Muscle of leg (tissue), 11 donors: ENCODE data around the gene C17orf75. TPM values are rescaled to one million over a fixed set of nuclear protein-coding genes. Genes with fewer than 3 reads are reported as not detected.
A peak's percentile ranks its signal among the peaks of the same experiment; 100 is the strongest.

ENCODE experiments used
- DNase-seq: peaks from one replicate; pipeline ENCODE4 v3.0.0; 2013
- H3K27ac ChIP-seq: one replicate; pipeline ENCODE4 v1.5.1; 2013; ENCODE audit warnings: mild to moderate bottlenecking, low read length, control low read depth
- H3K27me3 ChIP-seq: one replicate; pipeline ENCODE4 v1.6.1; 2013; ENCODE audit warnings: low read length; ENCODE audit not compliant: control insufficient read depth, insufficient read depth
- H3K36me3 ChIP-seq: one replicate; pipeline ENCODE4 v1.6.1; 2013; ENCODE audit warnings: low read length; ENCODE audit not compliant: control insufficient read depth, insufficient read depth
- H3K4me1 ChIP-seq: one replicate; pipeline ENCODE4 v1.6.1; 2013; ENCODE audit warnings: low read length; ENCODE audit not compliant: control insufficient read depth, insufficient read depth
- H3K4me3 ChIP-seq: one replicate; pipeline ENCODE4 v1.5.1; 2013; ENCODE audit warnings: low read length, control low read depth
- H3K9me3 ChIP-seq: replicated peaks from 2 replicates; pipeline ENCODE4 v1.6.1; 2013; ENCODE audit warnings: low read depth, low read length; ENCODE audit not compliant: control insufficient read depth
- WGBS: methylation state at CpG from one replicate; pipeline ENCODE4 v1.1.5; 2013; ENCODE audit warnings: missing lambda C conversion rate; ENCODE audit not compliant: insufficient coverage; 5-methylcytosine and 5-hydroxymethylcytosine counted together
- polyA plus RNA-seq, 8 donors: library from polyadenylated mRNA; unstranded; fragments of 120-200 nt; gene quantifications; one replicate each; pipeline versions ENCODE4 v1.2.1 to v1.2.3, GENCODE V29; 2013; ENCODE audit warnings: inconsistent platforms in 1 of 8, low replicate concordance in 1 of 8; ENCODE audit not compliant: insufficient read length in 8 of 8, insufficient read depth in 1 of 8
- total RNA-seq: library from RNA; stranded (reverse); fragments of 120-200 nt; gene quantifications from one replicate; pipeline ENCODE4 v1.2.4, GENCODE V29; 2013

C17orf75 gene
- total and polyA plus RNA-seq, 9 donors = 13.7 to 22.3 (median 18.7) TPM

- no CpG with 5 or more reads among the region's 4 CpGs for WGBS
- no peaks in the 10 kb centered on the region for H3K27me3 ChIP-seq
- no peak for DNase-seq
- no peak overlapping the region for H3K4me3 ChIP-seq
- peaks cover 10% of the 10 kb centered on the region for H3K4me1 ChIP-seq
- no peaks in the 10 kb centered on the region for H3K36me3 ChIP-seq
- no peaks in the 10 kb centered on the region for H3K9me3 ChIP-seq
- H3K27ac ChIP-seq = no peak overlapping the region
Observed at GRCh38 chr17:32307658-32308057, 34.3 kb downstream of the C17orf75 start.

DNA sequence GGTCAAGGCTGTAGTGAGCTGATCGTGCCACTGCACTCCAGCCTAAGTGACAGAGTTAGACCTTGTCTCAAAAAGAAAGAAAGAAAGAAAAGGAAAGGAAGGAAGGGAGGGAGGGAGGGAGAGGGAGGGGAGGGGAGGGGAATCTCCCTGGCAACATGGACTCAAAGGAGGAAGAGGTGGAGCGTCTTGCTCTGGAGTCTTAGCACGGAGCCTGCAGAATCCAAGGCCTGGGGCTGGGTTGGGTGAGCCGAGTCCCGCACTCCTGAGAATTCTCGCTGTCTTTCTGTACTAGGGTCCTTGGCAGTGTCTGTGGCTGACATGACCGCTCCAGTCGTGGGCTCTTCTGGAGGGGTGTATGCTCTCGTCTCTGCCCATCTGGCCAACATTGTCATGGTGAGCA, 36.9 kb downstream of the C17orf75 start:
- 71% methylated on average over 7 of the region's 9 CpGs for WGBS

GRCh38 chr17:32303781-32304288, 38.1 kb downstream of the C17orf75 start:
- Histone ChIP-seq H3K27ac (no peak overlapping the region), H3K27me3 (no peaks in the 10 kb centered on the region), H3K4me1 (peaks cover 7% of the 10 kb centered on the region), H3K9me3 (no peaks in the 10 kb centered on the region), H3K36me3 (no peaks in the 10 kb centered on the region), H3K4me3 (no peak overlapping the region)
- WGBS = 7% methylated on average over 1 of the region's 2 CpGs
- DNase-seq = no peak

More for the DNA sequence above, 36.9 kb downstream of the C17orf75 start:
- DNase-seq = no peak
- Histone ChIP-seq H3K27me3 (no peaks in the 10 kb centered on the region), H3K4me3 (no peak overlapping the region), H3K4me1 (peaks cover 5% of the 10 kb centered on the region), H3K9me3 (no peaks in the 10 kb centered on the region), H3K36me3 (no peaks in the 10 kb centered on the region), H3K27ac (no peak overlapping the region)

DNA sequence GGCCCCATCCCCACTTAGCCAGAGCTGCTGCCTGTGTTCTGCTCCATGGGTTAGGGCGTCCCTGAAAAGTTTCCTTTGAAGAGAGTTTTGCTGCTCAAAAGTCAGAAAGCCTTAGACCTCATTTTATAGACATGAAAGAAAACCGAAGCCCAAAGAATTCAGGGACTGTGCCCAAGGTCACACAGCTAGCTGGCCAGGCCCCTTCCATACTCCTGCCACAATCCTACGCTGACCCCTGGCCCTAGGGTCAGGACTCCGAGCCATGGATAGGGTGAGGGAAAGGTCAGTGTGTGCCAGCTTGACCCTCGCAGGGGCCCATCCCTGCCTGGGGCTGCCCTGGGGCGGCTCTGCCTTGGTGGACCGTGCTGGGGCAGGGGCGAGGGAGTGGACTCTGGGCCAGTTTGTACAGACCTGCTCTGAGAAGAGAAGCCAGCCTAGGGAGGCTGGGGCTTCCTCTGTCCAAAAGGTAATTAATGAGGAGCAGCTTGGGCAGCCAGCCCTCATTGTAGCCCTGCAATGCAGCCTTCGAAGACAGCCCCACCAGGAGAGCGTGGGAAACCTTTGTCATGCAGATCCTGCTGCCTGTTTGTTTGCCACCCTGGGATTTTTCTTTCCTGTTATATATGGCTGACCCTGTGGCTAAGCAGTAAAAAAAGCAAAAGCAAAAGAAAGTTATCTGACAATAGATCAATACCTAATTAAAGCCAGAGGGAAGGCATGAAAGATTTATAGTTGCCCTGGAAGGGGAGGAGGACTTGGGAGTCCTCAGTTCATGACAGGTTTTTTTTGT, 38.9 kb downstream of the C17orf75 start:
- no peaks in the 10 kb centered on the region for H3K36me3 ChIP-seq
- H3K4me1 ChIP-seq = peaks cover 12% of the 10 kb centered on the region
- no peaks in the 10 kb centered on the region for H3K9me3 ChIP-seq
- H3K27ac ChIP-seq = no peak overlapping the region
- no peak overlapping the region for H3K4me3 ChIP-seq
- no peaks in the 10 kb centered on the region for H3K27me3 ChIP-seq
- no peak for DNase-seq
- WGBS = 50% methylated on average over 7 of the region's 10 CpGs

DNA sequence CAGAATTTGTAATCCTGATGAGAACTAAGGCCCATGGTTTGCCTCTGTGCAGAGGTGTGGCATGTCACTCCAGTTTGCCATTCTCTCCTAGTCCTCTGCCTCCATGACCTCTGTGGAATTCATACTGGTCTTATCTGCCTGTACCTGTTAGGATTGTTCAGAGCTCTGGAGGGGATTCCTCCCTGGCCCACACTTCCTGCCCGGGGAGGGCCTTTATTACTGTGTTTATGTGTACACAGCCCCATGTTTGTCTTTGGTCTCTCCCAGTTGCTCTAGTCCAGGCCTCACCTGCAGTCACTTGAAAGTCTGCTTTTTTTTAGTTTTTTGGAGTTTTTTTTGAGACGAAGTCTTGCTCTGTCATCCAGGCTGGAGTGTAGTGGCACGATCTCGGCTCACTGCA, 39.9 kb downstream of the C17orf75 start:
- Histone ChIP-seq H3K9me3 (no peaks in the 10 kb centered on the region), H3K4me1 (peaks cover 12% of the 10 kb centered on the region), H3K27me3 (no peaks in the 10 kb centered on the region), H3K27ac (no peak overlapping the region), H3K4me3 (no peak overlapping the region), H3K36me3 (no peaks in the 10 kb centered on the region)
- 67% methylated on average over 1 of the region's 4 CpGs for WGBS
- DNase-seq = no peak

- peaks cover 12% of the 10 kb centered on the region for H3K4me1 ChIP-seq
- WGBS = 62% methylated on average over 6 of the region's 7 CpGs
- H3K27ac ChIP-seq = no peak overlapping the region
- H3K4me3 ChIP-seq = no peak overlapping the region
- H3K9me3 ChIP-seq = no peaks in the 10 kb centered on the region
- no peaks in the 10 kb centered on the region for H3K27me3 ChIP-seq
- no peak for DNase-seq
- H3K36me3 ChIP-seq = no peaks in the 10 kb centered on the region
Observed at GRCh38 chr17:32299580-32300164, 42.3 kb downstream of the C17orf75 start.

DNA sequence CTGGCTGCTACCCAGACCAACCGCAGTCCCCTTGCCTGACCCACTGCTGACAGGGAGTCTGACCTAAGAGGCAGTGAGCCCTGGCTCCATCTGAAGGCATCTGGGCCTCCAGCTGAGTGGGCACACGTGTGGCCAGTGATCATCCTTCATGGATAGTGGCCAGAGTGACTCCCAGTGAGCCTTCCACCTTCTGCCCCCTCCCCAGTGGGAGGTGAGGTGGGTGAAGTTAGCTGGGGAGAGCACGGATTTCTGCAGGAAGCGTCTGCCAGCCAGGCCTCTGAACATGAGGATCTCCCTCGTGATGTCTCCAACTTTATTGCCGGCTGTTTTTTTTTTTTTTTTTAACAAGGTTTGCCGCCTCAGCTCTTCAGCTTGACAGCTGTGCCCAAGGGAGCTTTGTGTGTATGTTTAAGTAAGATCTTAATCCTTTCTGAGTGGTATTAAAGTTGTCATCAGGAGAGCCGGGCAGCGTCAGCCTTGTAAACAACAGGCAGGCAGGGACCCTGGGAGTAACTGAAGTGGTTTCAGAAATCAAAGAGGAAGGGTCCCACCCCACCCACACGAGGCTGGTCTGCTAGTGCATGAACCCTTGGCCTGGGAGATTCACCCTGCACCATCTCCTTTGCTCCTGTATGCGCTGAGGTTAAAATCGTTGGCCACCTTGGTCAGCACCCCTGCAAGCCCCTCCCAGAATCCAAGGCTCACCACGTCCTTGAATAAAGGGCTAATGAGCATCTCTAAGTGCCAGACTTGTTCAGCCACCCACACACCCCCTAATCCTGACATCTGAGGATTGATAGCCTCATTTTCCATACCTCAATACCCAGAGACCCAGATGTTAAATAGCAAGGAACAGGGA, 43.0 kb downstream of the C17orf75 start:
- no peaks in the 10 kb centered on the region for H3K36me3 ChIP-seq
- no peak overlapping the region for H3K4me3 ChIP-seq
- H3K4me1 ChIP-seq = peaks cover 10% of the 10 kb centered on the region
- DNase-seq = no peak
- no peak overlapping the region for H3K27ac ChIP-seq
- 39% methylated on average over 5 of the region's 13 CpGs for WGBS
- no peaks in the 10 kb centered on the region for H3K9me3 ChIP-seq
- H3K27me3 ChIP-seq = no peaks in the 10 kb centered on the region

DNA sequence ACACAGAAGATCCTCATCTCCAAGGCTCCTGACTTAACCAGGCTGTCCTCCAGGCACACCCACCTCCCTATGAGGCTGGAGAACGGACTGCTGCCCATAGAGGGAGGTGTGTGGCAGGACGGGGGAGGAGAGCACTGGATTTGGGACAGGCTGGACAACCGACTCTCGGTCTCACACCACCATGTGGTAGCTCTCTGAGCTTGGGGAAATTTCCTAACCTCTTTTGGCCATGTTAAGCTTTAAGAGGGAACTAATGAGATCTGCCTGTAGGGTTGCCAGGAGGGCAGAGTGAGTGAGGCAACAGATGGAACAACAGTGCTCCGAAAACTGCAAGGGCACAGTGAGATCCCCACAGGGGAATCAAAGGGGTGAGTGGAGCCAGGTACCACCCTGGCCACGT, 43.7 kb downstream of the C17orf75 start:
- H3K4me1 ChIP-seq = peaks cover 7% of the 10 kb centered on the region
- no peaks in the 10 kb centered on the region for H3K9me3 ChIP-seq
- 57% methylated on average over 2 of the region's 6 CpGs for WGBS
- no peaks in the 10 kb centered on the region for H3K27me3 ChIP-seq
- no peaks in the 10 kb centered on the region for H3K36me3 ChIP-seq
- peak; percentile 23 for DNase-seq
- no peak overlapping the region for H3K4me3 ChIP-seq
- H3K27ac ChIP-seq = no peak overlapping the region

GRCh38 chr17:32297860-32298259, 44.1 kb downstream of the C17orf75 start:
- peaks cover 7% of the 10 kb centered on the region for H3K4me1 ChIP-seq
- H3K27me3 ChIP-seq = no peaks in the 10 kb centered on the region
- no peak overlapping the region for H3K27ac ChIP-seq
- WGBS = 92% methylated on average over 4 of the region's 6 CpGs
- H3K9me3 ChIP-seq = no peaks in the 10 kb centered on the region
- no peaks in the 10 kb centered on the region for H3K36me3 ChIP-seq
- no peak overlapping the region for H3K4me3 ChIP-seq
- no peak for DNase-seq

DNA sequence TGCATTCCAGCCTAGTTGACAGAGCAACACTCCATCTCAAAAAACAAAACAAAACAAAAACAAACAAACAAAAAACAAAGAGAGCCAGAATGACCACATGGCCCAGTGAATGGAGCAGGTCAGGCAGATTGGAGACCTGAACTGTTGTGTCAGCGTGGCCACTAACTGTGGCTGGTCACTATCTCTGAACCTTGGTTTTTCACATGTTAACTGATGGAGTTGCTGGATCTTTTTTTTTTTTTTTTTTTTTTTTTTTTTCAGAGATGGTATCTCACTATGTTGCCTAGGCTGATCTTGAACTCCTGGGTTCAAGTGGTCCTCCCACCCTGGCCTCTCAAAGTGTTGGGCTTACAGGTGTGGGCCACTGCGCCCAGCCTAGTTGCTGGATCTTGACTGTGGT, 44.5 kb downstream of the C17orf75 start:
- 100% methylated on average over 1 of the region's 2 CpGs for WGBS

More for the DNA sequence above, 44.5 kb downstream of the C17orf75 start:
- no peak for DNase-seq
- H3K36me3 ChIP-seq = no peaks in the 10 kb centered on the region
- peaks cover 7% of the 10 kb centered on the region for H3K4me1 ChIP-seq
- H3K4me3 ChIP-seq = no peak overlapping the region
- H3K9me3 ChIP-seq = no peaks in the 10 kb centered on the region
- no peak overlapping the region for H3K27ac ChIP-seq
- H3K27me3 ChIP-seq = no peaks in the 10 kb centered on the region
